HL-60 (cell line): ENCODE data around the gene GPR17.

Source experiments
- DNase-seq, 2 experiments: peaks; one replicate each; pipeline ENCODE4 v3.0.0-alpha.2; 2010 to 2020; ENCODE audit warnings: low read depth in 1 of 2, low spot score in 1 of 2
- H3K27ac ChIP-seq: fragments of 250-450 bp; sonication (Bioruptor Pico); replicated peaks from 2 replicates; pipeline ENCODE4 v1.5.1; 2020; ENCODE audit warnings: mild to moderate bottlenecking, moderate library complexity
- H3K27me3 ChIP-seq: fragments of 250-450 bp; sonication (Bioruptor Pico); 2 replicates; pipeline ENCODE4 v1.5.1; 2021; ENCODE audit warnings: mild to moderate bottlenecking, moderate library complexity; ENCODE audit not compliant: insufficient read depth, poor library complexity, severe bottlenecking
- H3K4me3 ChIP-seq: replicated peaks from 2 replicates; pipeline ENCODE4 v1.5.1; 2011; ENCODE audit warnings: mild to moderate bottlenecking, control low read depth, low read length; ENCODE audit not compliant: insufficient read depth
- CTCF ChIP-seq: IDR thresholded peaks from one replicate; pipeline ENCODE4 v1.5.1; 2011; ENCODE audit warnings: low read length, control low read depth, inconsistent platforms; ENCODE audit not compliant: insufficient read depth
- GABPA ChIP-seq: IDR thresholded peaks from 2 replicates; pipeline ENCODE4 v1.6.1; 2012; ENCODE audit warnings: low read depth
- POLR2AphosphoS5 ChIP-seq: IDR thresholded peaks from 2 replicates; pipeline ENCODE4 v1.6.1; 2012; ENCODE audit warnings: low read depth
- REST ChIP-seq: IDR thresholded peaks from 2 replicates; pipeline ENCODE4 v1.6.1; 2012; ENCODE audit warnings: low read depth; ENCODE audit not compliant: insufficient replicate concordance
- SPI1 ChIP-seq: IDR thresholded peaks from 2 replicates; pipeline ENCODE4 v1.6.1; 2012; ENCODE audit warnings: low read depth, mild to moderate bottlenecking, borderline replicate concordance

The GPR17 gene

GRCh38 chr2:127634626-127635379, 11.2 kb upstream of the GPR17 start:
- no peak overlapping the region for H3K27ac ChIP-seq
- no peak overlapping the region for H3K4me3 ChIP-seq
- DNase-seq = no peak
- no peaks in the 10 kb centered on the region for H3K27me3 ChIP-seq
- TF ChIP-seq GABPA (no peak), SPI1 (no peak), CTCF (no peak), REST (no peak)

- no peaks in the 10 kb centered on the region for H3K27me3 ChIP-seq
- no peak overlapping the region for H3K27ac ChIP-seq
- TF ChIP-seq SPI1 = no peak
- TF ChIP-seq REST = no peak
- no peak for TF ChIP-seq GABPA
- TF ChIP-seq POLR2AphosphoS5 = no peak
- TF ChIP-seq CTCF = no peak
- no peak overlapping the region for H3K4me3 ChIP-seq
- no peak for DNase-seq
Measured at GRCh38 chr2:127635380-127636237, 10.3 kb upstream of the GPR17 start.

- TF ChIP-seq SPI1 (no peak), GABPA (no peak), REST (no peak), CTCF (no peak), POLR2AphosphoS5 (no peak)
- no peak overlapping the region for H3K27ac ChIP-seq
- no peak overlapping the region for H3K4me3 ChIP-seq
- DNase-seq = no peak
- no peaks in the 10 kb centered on the region for H3K27me3 ChIP-seq
Measured at GRCh38 chr2:127636248-127637235, 9.4 kb upstream of the GPR17 start.
